ENCODE results near the gene WFS1.

The WFS1 gene, protein sequence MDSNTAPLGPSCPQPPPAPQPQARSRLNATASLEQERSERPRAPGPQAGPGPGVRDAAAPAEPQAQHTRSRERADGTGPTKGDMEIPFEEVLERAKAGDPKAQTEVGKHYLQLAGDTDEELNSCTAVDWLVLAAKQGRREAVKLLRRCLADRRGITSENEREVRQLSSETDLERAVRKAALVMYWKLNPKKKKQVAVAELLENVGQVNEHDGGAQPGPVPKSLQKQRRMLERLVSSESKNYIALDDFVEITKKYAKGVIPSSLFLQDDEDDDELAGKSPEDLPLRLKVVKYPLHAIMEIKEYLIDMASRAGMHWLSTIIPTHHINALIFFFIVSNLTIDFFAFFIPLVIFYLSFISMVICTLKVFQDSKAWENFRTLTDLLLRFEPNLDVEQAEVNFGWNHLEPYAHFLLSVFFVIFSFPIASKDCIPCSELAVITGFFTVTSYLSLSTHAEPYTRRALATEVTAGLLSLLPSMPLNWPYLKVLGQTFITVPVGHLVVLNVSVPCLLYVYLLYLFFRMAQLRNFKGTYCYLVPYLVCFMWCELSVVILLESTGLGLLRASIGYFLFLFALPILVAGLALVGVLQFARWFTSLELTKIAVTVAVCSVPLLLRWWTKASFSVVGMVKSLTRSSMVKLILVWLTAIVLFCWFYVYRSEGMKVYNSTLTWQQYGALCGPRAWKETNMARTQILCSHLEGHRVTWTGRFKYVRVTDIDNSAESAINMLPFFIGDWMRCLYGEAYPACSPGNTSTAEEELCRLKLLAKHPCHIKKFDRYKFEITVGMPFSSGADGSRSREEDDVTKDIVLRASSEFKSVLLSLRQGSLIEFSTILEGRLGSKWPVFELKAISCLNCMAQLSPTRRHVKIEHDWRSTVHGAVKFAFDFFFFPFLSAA

DNA sequence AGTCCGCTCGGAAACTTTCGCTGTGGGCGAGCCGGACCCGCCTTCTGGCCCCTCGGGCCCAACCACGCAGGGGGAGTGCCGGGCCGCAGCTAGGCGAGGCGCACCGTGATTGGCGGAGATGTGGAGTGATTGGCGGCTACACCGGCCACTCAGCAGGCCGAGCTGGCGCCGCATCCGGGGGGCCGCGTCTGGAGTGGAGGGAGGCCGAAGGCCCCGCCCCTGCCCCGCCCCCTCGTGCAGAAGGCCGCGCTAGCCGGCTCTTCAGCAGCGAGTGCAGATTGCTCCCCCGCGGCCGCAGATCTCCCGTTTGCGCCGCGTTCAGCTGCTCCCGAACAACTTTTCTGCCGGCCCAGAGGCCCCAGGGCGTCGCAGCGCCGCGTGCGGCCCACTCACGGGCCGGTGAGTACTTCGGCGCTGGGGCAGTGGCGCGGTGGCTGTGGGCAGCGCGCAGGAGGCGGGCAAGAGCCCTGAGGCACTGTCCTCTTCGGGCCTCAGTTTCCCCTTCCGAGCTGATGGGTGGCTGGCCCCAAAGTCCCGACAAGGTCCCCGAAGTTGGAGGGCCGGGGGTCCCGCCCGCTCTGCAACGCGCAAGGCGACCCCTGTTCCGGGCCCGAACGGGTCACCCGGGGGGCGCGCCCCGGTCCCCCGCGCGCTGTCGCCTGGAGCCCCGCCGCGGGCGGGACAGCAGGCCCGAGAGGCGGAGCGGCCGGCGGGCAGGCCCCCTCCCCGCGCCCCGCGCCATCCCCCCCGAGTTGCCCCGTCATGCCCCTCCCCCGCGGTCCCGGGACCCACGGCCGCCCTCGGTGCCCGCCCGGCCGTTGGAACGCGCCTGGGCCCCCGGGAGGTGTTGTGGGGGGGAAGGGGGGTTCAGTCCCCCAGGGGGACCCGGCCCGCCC is at the start of gene WFS1:
Gene WFS1 (plus strand): TSS at position 235 of the 896 bp plus-strand sequence. CDS start 7,606 bp downstream, outside the sequence.
- DNase-seq = peak; percentile 99

DNA sequence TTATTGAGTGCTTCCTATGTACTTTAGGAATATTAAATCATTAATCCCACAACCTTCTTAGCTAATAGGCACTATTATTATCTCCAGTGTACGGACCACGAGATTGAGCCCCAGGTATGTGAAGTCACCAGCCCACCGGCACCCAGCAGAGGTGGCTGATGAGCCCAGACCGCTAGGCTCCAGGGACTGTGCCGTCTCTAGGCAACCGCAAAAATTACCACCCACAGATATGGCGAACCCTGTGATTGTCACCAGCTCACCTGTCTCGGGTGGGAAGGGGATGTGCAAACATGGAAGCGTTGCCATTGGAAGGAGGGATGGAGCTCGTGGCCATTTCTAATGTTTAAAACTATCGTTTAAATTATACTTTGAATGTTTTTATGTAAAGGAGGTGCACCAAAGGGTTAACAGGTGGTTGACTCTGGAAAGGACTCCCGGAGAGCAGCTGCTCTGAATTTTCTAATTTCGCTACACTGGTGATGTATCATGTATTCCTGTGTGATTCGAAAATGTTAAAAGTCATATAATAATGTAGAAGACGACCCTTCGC is 48.3 kb upstream of the WFS1 start:
- no peak for DNase-seq

DNA sequence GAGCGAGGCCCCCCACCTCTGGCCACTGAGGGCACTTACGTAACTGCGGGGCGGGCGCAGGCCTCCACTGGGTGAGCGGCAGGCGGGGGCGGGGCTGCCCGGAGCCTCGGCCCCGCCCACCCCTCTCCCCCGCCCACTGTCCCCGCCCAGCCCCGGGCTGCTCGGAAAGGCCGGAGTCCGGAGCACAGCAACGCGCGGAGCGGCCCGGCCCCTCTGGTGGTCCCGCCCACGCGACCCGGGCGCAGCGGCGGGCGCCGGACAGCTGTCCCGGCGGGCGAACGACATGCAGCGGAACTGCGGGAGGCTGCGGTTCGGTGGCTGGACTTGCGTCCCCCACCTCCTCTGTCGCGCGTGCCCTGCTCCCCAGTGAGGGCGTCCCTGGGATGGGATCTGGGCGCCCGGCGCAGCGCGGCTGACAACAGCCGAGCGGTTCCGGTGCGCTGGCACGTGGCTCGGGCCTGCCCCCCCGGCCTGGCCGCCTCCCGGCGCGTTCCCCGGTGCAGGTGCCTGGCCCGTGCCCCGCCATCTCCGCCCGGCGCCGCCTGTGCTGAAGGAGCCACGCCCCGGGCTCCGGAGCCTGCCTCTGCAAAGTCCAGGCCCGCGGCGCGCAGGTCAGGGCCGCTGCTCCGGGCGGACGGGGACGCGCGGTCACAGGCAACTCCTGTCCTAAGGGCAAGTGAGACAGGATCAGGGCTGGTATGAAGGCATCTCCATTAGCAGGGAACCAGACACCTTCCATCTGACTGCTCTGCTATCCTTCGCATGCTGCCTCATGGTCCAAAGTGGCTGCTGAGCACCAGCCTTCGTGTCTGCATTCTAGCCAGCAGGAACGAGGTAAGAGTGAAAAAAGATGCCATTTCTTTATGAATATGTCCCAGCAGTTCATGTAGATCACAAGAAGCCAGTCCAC is 47.5 kb upstream of the WFS1 start:
- peak; percentile 81 for DNase-seq

DNA sequence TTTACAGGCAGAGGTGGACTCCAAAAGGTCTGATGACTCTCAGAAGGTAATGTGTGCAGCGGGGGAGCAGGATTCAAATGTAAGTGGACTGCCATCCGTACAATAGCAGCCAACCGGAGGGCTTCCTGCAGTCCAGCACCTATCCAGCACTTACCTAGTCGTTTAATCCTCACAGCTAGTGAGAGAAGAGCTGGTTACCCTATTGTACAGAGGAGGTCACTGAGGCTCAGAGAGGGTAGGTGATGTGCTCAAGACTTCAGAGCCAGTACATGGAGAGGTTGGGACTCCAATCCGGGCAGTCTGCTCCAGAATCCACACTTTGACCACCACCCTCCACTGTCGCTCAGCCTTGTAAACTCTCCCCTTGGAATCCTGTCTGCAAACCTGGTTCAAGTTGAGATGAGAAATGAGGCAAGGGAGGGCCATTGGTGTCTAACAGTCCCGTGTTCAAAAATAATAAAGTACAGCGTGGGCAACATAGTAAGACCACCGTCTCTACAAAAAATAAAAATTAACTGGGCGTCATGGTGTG is 46.8 kb upstream of the WFS1 start:
- peak; percentile 62 for DNase-seq

DNA sequence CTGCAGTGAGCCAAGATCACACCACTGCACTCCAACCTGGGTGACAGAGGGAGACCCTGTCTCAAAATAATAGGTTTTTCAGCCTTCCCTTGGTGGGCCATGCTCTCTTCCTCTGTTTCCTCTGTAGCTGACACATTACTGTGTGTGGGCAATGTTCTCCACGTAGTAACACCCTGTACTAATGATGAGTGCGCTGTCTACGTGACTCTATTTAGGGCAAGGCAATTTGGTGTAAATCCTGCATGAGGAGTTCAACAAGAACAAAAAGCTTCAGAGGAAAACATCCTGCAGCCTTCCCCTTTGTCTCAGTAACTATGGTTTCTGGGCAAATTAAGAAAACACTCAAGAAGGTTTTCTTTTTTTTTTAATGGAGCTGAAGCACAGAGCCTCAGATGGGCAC is 44.9 kb upstream of the WFS1 start:
- no peak for DNase-seq

DNA sequence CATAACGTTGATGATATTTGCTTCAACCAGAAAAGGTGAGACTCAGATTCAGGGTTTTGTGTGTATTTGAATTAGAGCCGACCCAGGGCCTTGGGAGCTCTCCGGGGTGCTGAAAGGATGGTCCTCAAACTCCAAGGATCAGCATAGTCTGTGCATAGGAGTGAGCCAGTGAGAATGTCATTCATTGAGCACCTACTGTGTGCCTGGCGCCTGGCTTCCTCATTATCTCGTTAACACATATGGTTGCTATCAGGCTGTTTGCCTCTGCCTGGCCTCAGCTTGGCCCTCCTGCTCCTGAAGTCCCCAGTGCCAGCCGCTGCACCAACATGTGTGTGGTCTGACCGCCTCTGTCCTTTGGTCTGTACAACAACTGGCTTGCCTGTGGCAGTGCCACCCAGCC is 44.2 kb upstream of the WFS1 start:
- peak; percentile 78 for DNase-seq

DNA sequence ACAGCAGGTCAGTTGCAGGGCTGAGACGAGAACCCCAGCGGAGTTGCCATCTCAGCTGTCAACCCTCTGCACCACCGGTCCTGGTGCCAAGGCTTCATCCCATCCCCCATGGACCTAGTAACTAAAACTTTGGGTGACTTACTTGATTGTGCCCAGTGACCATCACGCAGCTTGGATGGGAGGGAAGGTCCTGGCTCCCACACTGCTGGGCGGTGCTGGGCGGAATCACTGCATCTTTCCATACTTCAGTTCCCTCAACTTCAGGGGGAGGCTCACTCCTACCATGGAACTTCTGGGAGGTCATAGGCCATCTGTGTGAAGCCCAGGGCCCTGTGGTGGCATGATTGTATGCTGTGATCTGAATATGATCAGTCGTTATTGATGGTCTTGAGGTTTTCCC is 43.1 kb upstream of the WFS1 start:
- no peak for DNase-seq

DNA sequence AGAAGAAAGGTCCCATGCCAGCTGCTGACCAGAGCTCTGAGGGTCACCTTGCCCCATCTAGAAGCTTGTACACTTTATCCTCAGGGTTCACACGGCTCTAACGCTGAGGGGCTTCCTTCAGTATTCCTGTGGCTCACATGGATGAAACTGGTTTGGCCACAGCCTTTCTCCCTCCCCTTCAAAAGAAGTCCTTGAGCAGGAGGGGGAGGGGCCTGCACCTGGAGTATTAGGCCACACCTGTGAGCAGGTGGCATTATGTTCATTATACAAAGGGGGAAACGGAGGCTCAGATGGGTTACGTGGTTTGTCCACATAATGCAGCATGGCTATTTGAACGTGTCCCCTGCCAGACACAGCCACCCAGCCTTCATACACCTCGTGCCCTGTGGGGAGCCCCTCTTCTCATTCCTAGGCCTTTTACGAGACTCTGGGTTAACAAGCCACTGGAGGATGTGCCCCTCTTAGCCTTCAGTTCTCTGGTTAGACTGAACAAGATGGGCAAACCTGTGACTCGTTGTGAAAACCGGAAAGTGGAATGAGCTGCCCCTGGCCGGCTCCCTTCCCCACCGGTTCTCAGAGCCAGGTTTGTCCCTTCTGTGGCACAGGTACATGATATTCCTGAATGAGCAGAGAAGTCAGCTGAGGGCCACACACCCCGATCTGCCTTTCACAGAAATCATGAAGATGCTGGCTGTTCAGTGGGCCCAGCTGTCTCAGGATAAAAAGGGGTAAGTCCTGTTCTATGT is 42.1 kb upstream of the WFS1 start:
- DNase-seq = no peak

DNA sequence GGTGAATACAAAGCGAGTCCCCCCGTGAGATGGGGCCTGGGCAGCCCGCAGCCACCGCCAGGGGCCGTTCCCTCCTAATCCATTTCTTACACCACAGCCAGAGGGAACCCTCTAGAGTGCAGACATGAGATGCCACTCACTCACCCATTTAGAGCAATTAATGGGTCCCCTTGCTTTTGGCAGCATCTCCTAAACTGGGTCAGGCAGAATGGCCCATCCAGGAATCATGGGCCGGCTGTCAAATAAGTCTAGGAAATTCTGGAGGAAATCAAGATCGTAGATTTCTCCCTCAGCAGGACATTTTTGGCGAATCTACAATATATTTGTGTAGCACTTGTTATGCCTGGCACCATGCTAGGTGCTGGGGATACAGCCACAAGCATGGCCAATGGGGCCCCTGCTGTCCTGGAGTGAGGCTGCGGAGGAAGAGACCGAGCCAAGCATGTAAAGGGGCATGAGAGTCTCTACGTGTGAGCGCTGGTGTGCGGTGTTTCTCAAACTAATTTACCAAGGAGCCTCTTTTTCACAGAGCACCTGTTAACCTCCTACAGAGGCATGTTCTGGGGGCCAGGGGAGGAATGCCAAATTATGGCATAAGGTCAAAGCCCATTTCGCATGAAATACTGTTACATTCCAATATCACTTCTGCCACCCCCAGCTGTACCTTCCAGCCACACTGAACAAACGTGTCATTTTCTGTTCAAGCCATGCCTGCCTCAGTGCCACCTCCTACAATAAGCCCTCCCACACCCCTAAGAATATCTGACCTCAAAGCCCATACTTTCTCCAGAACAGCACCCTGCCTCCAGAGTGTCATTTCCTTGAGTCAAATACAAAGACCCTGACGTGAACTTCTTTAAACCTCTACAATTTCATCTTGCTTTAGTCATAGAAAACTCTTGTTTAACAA is 41.2 kb upstream of the WFS1 start:
- no peak for DNase-seq

DNA sequence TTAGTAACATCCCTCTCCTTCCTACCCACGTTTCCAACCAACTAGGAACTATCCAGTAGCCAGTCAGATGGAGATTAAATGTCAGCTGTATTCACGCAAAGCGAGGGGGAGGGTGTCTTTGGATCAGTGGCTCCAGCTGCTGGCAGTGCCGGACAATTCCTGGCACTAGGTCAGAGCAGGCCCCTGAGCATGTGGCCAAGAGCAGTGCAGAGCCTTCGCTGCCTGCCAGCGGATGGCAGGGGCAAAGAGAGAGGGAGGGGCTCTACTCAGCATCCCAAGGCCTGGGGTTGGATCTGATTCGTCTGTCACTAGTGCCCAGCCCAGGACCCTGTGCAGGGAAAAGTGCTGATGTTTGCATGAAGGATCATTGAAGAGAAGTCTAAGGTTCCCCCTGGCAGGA is 40.6 kb upstream of the WFS1 start:
- peak; percentile 43 for DNase-seq

DNA sequence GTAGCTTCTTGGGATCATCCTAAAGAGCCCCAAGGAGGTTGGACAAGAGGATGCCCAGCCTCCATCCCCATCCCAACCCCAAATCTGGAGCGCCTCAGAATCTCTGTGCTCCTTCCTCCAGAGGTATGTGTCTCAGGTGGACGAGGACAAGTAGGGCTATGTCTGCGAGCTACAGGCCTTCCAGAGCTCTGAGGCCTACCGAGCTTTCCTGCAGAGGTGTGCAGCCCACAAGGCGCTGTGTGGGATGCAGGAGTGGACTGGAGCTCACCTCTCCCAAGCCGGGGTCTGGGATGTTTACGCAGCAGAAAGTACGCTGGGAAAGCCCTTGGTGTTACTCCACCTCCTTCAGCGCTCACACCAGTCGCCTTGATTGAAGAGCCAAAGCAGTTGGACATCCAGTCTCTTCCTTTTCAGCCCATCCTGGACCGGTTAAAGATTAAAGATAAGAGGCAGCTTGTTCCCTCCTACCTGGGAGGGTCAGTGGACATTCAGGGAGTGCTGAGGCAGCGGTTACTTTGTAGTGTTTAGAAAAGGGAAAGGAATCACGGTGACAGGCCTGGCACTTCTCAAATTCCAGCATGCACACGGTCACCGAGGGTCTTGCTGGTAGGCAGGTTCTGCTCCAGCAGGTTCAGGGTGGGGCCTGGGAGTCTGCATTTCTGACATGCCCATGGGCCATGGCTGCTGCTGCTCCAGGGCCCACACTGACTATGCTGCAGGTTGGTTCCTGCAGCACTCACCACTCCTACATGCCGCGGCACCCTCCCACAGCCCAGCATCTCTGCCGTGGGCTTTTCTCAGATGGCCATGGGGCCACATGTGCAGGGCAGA is 39.8 kb upstream of the WFS1 start:
- DNase-seq = no peak

DNA sequence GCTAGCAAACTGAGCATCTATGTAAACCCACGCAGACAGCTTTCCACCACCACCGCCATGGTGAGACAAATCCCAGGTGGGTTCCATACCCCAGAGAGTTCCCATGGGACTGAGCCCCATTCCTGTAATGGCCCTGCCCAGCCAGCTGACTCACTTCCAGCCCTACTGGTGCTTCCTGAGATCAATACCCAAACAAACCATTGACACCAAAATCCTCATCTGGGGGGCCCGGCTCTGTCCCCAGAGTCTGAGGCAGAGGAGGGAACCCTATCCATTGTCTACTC is 39.2 kb upstream of the WFS1 start:
- no peak for DNase-seq

DNA sequence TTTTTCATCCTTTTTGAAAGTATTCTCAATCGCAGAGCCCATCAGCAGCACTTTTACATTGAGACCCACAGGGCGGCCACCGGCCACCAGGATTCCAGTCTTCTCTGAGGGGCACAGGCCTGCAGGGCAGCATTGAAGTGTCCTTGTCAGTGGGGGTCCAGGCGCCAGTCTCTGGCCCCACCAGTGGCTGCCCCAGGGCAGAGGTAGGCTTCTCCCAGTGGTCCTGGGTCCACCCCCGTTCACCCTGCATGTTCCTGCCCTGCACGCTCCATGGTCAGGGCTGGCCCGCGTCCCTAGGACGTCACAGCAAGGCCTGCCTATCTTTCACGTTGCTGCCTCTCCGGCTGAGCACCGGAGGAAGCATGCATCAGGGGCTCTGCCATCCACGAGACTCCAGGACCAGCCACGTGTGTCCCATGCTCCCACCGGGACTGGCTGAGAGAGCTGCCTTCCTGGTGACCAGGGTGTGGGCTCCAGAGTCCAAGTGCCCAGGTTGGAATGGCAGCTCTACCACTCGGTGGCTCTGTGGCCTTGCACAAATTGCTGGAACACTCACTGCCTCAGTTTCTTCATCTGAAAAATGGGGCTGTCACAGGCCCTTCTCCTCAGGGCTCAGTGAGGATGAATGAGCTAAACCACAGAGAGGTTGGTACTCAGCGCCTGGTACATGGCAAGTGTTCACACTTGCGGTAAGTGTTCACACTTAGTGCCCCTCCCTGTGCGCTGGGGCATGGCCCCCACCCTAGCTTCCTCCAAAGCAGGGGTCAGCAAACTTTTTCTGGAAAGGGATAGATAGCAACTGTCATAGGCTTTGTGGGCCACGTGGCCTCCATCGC is 38.6 kb upstream of the WFS1 start:
- no peak for DNase-seq

DNA sequence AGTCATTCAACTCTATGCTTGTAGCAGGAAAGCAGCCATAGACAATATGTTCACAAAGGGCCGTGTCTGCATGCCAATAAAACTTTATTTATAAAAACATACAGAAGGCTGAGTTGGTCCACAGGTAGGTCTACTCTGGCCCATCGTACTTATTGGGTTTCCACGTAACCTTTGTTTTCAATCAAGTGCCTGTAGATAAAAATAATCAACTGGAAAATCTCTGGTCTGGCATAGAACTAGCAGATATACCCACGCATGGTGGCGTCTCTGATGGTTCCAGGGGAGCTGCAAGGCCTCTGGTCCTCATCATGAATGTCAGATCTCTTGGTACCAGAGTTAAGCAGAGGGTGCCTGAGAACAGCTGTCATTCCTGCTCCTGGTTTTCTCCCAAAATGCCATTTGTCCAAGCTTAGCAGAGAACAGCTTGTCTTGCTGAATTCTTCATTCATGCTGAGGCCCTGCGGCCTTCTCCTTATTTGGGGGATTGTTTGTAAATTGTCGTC is 37.9 kb upstream of the WFS1 start:
- DNase-seq = no peak

DNA sequence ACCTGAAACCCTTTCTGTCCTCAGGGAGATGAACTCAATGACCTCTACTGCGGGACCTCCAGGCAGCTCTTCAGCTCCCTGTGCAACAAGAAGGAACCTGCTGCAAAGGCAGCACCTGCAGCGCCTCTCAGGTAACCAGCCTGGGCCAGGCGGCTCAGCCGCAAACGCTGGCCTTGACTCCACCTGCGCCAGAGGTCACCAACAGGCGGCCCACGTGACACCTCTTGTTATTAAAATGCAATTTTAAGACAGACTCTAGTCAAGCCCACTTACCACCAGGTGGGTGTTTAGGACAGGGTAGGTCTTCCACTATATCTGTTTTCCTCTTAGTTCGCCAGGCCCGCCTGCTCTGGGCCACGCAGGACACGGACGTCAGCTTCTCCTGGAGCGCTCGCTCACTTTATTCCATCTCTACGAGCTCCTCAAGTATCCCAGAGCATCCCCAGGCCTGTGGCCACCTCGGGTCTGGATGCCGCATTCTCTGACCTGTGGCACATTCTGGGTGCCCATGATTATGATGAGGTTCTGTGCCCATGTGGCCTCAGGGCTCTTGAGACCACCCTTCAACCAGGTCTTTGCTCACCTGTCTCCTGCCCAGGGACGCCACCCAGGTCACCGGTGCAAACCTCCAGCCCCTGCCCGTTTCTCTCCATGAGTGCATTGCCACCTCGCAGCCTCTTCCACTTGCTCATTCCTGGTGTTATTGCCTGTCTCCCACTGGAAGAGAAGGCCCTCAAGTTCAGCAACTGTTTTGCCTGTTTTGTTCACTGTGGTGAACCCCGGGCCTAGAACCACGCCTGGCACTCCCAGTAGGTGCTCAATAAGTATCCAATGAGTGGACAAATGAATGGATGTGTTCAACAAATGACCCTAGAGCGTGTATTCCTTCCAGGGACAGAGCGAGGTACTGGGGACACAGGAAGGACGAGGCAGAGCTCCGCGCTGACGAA is 36.5 kb upstream of the WFS1 start:
- DNase-seq = no peak

DNA sequence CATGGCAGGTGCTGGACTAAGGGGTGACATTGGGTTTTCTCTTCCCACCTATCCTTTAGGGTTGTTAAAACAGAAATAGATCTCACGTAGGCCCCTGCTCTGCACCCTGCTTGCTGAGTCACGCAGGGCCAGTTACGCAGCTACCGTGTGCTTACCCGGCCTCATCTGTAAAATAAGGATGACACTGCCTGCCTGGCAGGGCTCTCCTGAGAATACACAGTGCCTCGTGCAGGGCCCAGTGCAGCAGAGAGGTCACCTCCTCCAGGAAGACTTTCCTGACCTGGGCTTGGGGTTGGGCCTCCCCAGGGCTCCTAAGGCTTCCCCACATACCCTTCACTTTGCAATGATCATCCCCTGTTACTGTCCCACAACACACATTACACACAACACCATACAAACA is 35.7 kb upstream of the WFS1 start:
- no peak for DNase-seq
